ENCODE data around the gene MAN2A1. TPM values are rescaled to one million over a fixed set of nuclear protein-coding genes. Genes with fewer than 3 reads are reported as not detected.

Gene MAN2A1
- total RNA-seq, 1 experiment from 2014 or later: 35.4 TPM

DNA sequence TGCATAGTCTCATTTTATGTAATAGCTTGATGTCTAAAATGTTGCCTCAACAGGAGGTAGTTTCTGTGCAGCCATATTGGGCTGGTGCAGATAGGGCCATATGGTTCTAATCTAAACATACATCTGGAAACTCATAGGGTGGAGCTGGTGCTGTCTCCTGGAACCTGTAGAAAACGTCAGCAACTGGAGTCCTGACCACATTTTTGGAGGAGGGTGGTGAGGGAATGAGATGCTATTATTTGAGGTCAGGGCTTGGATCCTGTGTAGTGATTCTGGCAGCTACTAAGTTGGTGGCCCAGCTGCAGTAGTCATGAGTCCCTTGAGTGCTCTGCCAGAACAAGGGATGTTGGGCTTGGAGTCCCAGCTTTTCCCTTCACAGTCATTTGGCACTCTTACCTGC is 14.1 kb downstream of the MAN2A1 start (continued):
- TF ChIP-seq, protein P1, sequence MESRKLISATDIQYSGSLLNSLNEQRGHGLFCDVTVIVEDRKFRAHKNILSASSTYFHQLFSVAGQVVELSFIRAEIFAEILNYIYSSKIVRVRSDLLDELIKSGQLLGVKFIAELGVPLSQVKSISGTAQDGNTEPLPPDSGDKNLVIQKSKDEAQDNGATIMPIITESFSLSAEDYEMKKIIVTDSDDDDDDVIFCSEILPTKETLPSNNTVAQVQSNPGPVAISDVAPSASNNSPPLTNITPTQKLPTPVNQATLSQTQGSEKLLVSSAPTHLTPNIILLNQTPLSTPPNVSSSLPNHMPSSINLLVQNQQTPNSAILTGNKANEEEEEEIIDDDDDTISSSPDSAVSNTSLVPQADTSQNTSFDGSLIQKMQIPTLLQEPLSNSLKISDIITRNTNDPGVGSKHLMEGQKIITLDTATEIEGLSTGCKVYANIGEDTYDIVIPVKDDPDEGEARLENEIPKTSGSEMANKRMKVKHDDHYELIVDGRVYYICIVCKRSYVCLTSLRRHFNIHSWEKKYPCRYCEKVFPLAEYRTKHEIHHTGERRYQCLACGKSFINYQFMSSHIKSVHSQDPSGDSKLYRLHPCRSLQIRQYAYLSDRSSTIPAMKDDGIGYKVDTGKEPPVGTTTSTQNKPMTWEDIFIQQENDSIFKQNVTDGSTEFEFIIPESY (IDR thresholded peaks at IDR 0.05; ENCODE audit: extremely low read depth, insufficient replicate concordance, low read length): no peak
- TF ChIP-seq, protein P2, sequence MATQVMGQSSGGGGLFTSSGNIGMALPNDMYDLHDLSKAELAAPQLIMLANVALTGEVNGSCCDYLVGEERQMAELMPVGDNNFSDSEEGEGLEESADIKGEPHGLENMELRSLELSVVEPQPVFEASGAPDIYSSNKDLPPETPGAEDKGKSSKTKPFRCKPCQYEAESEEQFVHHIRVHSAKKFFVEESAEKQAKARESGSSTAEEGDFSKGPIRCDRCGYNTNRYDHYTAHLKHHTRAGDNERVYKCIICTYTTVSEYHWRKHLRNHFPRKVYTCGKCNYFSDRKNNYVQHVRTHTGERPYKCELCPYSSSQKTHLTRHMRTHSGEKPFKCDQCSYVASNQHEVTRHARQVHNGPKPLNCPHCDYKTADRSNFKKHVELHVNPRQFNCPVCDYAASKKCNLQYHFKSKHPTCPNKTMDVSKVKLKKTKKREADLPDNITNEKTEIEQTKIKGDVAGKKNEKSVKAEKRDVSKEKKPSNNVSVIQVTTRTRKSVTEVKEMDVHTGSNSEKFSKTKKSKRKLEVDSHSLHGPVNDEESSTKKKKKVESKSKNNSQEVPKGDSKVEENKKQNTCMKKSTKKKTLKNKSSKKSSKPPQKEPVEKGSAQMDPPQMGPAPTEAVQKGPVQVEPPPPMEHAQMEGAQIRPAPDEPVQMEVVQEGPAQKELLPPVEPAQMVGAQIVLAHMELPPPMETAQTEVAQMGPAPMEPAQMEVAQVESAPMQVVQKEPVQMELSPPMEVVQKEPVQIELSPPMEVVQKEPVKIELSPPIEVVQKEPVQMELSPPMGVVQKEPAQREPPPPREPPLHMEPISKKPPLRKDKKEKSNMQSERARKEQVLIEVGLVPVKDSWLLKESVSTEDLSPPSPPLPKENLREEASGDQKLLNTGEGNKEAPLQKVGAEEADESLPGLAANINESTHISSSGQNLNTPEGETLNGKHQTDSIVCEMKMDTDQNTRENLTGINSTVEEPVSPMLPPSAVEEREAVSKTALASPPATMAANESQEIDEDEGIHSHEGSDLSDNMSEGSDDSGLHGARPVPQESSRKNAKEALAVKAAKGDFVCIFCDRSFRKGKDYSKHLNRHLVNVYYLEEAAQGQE (IDR thresholded peaks at IDR 0.05; ENCODE audit: low read depth): no peak
- TF ChIP-seq SP1 (IDR thresholded peaks at IDR 0.05; ENCODE audit: low read depth) (no peak), EZH2phosphoT487 (IDR thresholded peaks at IDR 0.05; ENCODE audit: borderline replicate concordance) (no peak)

- Histone ChIP-seq H3K4me3 (replicated peaks in 1 of 2; ENCODE audit: low read depth in 1 of 2, low read length in 2 of 2) (no peak overlapping the region), H2AFZ (ENCODE audit: low read depth, low read length, poor library complexity, severe bottlenecking) (no peak overlapping the region), H3K27ac (ENCODE audit: low read depth, low read length) (no peak overlapping the region), H3K9me2 (ENCODE audit: insufficient read depth) (no peaks in the 10 kb centered on the region), H3K36me3 (ENCODE audit: control insufficient read depth in 1 of 2, insufficient read depth in 2 of 2, low read length in 2 of 2) (no peaks in the 10 kb centered on the region), H3K79me2 (ENCODE audit: insufficient read depth, low read length) (peaks cover 57% of the 10 kb centered on the region; the same call in 1 of the 2 replicates), H3K4me1 (ENCODE audit: control insufficient read depth in 1 of 2, insufficient read depth in 2 of 2, low read length in 2 of 2) (no peaks in the 10 kb centered on the region), H3K9me3 (ENCODE audit: control insufficient read depth in 1 of 2, insufficient read depth in 1 of 2, low read depth in 1 of 2, low read length in 2 of 2) (no peaks in the 10 kb centered on the region), H3K4me2 (ENCODE audit: low read length) (no peak overlapping the region), H3K9ac (ENCODE audit: low read length) (no peak overlapping the region), H4K20me1 (ENCODE audit: insufficient read depth) (no peaks in the 10 kb centered on the region), H3K27me3 (ENCODE audit: insufficient read depth, low read length) (no peaks in the 10 kb centered on the region)
- no peak for TF ChIP-seq YY1 (IDR thresholded peaks at IDR 0.05; ENCODE audit: extremely low read depth, insufficient replicate concordance, low read depth, low read length)
- TF ChIP-seq JUND (IDR thresholded peaks at IDR 0.05): no peak
- TF ChIP-seq SRF (IDR thresholded peaks at IDR 0.05; ENCODE audit: low read depth): no peak
- no peak for TF ChIP-seq ZNF274 (IDR thresholded peaks at IDR 0.05; ENCODE audit: low read depth, low read length)
- no peak for TF ChIP-seq RAD21 (IDR thresholded peaks at IDR 0.05; ENCODE audit: low read depth)
- no peak for TF ChIP-seq CEBPB (IDR thresholded peaks at IDR 0.05; ENCODE audit: low read depth)
- no peak for TF ChIP-seq EZH2phosphoT487 (IDR thresholded peaks at IDR 0.05; ENCODE audit: borderline replicate concordance)
- ATAC-seq (no peak), DNase-seq (ENCODE audit: low read depth, low spot score) (no peak)
- RAD21 ChIA-PET (ENCODE audit: low non-redundant PET in 1 of 2, low total read pairs in 2 of 2, uncharacterized antibody in 2 of 2, unreplicated experiment in 2 of 2): no interaction called here
- CTCF ChIA-PET: no interaction called here
- intact Hi-C loops (cut with micrococcal nuclease): no loop called here
- no TSS peak for BruUV-seq (replicated peaks)
- POLR2A ChIA-PET: no interaction called here
Measured at GRCh38 chr5:109704282-109704952, 14.7 kb downstream of the MAN2A1 start.

All from HCT116 (cell line).